GM12878 (cell line): Measurements from ENCODE around the gene KCNJ12. TPM values are rescaled to one million over a fixed set of nuclear protein-coding genes. Genes with fewer than 3 reads are reported as not detected.

Experiments
- ATAC-seq: fragments of 200-7000 bp; cut with Tn5 transposase; 3 replicates; pipeline ENCODE4 v1.9.1; 2020; ENCODE audit warnings: mild to moderate bottlenecking, moderate library complexity
- BruUV-seq: library from RNA; stranded (reverse); fragments of 400-500 nt; replicated peaks from 2 replicates; lab custom pipeline; 2021; lab: Mats Ljungman, UMichigan
- CTCF ChIA-PET: fragments of 300-600 bp; sonication (Branson Sonifier 250); formaldehyde crosslinking; extraction: SDS; loops from one replicate; lab custom pipeline; 2021; ENCODE audit warnings: inconsistent platforms; lab: Yijun Ruan, JAX
- POLR2A ChIA-PET: fragments of 350-600 bp; formaldehyde crosslinking; extraction: SDS; loops from one replicate; lab custom pipeline; 2021; ENCODE audit warnings: inconsistent platforms; lab: Charles Lee
- RAD21 ChIA-PET: fragments of 300-600 bp; sonication (Branson Sonifier 250); formaldehyde crosslinking; loops from one replicate; lab custom pipeline; 2023; ENCODE audit warnings: antibody characterized with exemption; ENCODE audit not compliant: unreplicated experiment; lab: Charles Lee
- SMC1A ChIA-PET: fragments of 300-600 bp; sonication (Branson Sonifier 250); formaldehyde crosslinking; loops from one replicate; lab custom pipeline; 2023; ENCODE audit not compliant: unreplicated experiment, uncharacterized antibody; lab: Charles Lee
- DNase-seq: peaks from one replicate; pipeline ENCODE4 v3.0.0-alpha.2; 2011; ENCODE audit warnings: low read depth, low spot score
- FAIRE-seq: peaks from 3 replicates; lab custom pipeline; 2011; peaks lifted over from hg19 to GRCh38; lab: Jason Lieb, UNC
- H2AFZ ChIP-seq: 2 replicates; pipeline ENCODE4 v1.6.0; 2011; ENCODE audit warnings: low read depth, low read length, control low read depth; ENCODE audit not compliant: control insufficient read depth
- H3K27ac ChIP-seq: 2 replicates; pipeline ENCODE4 v1.5.1; 2011; ENCODE audit warnings: control low read depth; ENCODE audit not compliant: control insufficient read depth, insufficient read depth
- H3K27me3 ChIP-seq, 2 experiments: replicated peaks in 1 of 2; 2 replicates each; pipeline versions ENCODE4 v1.6.0 to v1.6.1; 2011; ENCODE audit warnings: low read length in 1 of 2; ENCODE audit not compliant: control insufficient read depth in 2 of 2, insufficient read depth in 2 of 2
- H3K36me3 ChIP-seq, 2 experiments: 2 replicates each; pipeline ENCODE4 v1.5.1; 2011; ENCODE audit warnings: low read length in 1 of 2; ENCODE audit not compliant: control insufficient read depth in 2 of 2, insufficient read depth in 2 of 2
- H3K4me1 ChIP-seq: 2 replicates; pipeline ENCODE4 v1.6.1; 2011; ENCODE audit warnings: mild to moderate bottlenecking, low read length, moderate library complexity, mixed read lengths; ENCODE audit not compliant: control insufficient read depth, insufficient read depth
- H3K4me2 ChIP-seq: 2 replicates; pipeline ENCODE4 v1.6.0; 2011; ENCODE audit warnings: control low read depth; ENCODE audit not compliant: control insufficient read depth, insufficient read depth
- H3K4me3 ChIP-seq: fragments of 200-600 bp; sonication (generic); 2 replicates; pipeline ENCODE4 v1.5.1; 2016
- H3K79me2 ChIP-seq: 2 replicates; pipeline ENCODE4 v1.6.0; 2011; ENCODE audit warnings: low read length; ENCODE audit not compliant: control insufficient read depth, insufficient read depth
- H3K9ac ChIP-seq: 2 replicates; pipeline ENCODE4 v1.8.0; 2011; ENCODE audit warnings: low read length, control low read depth, mixed read lengths; ENCODE audit not compliant: control insufficient read depth, insufficient read depth
- H3K9me3 ChIP-seq: replicated peaks from 3 replicates; pipeline ENCODE4 v1.5.1; 2011; ENCODE audit warnings: mild to moderate bottlenecking, low read length; ENCODE audit not compliant: control insufficient read depth, insufficient read depth
- H4K20me1 ChIP-seq: 2 replicates; pipeline ENCODE4 v1.6.0; 2011; ENCODE audit not compliant: control insufficient read depth, insufficient read depth
- CBX5 ChIP-seq: sonication (generic); IDR thresholded peaks from 2 replicates; pipeline ENCODE4 v1.6.1; 2016; ENCODE audit warnings: low read depth, moderate library complexity, mild to moderate bottlenecking, inconsistent platforms
- ELK1 ChIP-seq: IDR thresholded peaks from 2 replicates; pipeline ENCODE4 v1.6.1; 2012; ENCODE audit warnings: low read depth, low read length, improper control_type of control experiment
- IKZF2 ChIP-seq, 2 experiments: fragments of 450-650 bp; IDR thresholded peaks; 2 replicates each; pipeline ENCODE4 v1.6.1; 2017; ENCODE audit warnings: mild to moderate bottlenecking in 2 of 2, moderate library complexity in 2 of 2
- IRF5 ChIP-seq: fragments of 450-650 bp; IDR thresholded peaks from 2 replicates; pipeline ENCODE4 v1.6.1; 2017; ENCODE audit warnings: borderline replicate concordance
- MTA3 ChIP-seq: IDR thresholded peaks from 2 replicates; pipeline ENCODE4 v1.6.1; 2012; ENCODE audit warnings: low read length, inconsistent platforms, borderline replicate concordance
- PAX5 ChIP-seq: IDR thresholded peaks from 2 replicates; pipeline ENCODE4 v1.6.1; 2011; ENCODE audit warnings: low read depth, low read length, borderline replicate concordance
- RAD21 ChIP-seq: IDR thresholded peaks from 2 replicates; pipeline ENCODE4 v1.6.1; 2011; ENCODE audit warnings: mild to moderate bottlenecking, low read depth, low read length, moderate library complexity; ENCODE audit not compliant: insufficient read depth
- SMAD1 ChIP-seq: fragments of 450-650 bp; IDR thresholded peaks from 2 replicates; pipeline ENCODE4 v1.6.1; 2018; ENCODE audit warnings: mild to moderate bottlenecking, low read depth; ENCODE audit not compliant: partially characterized antibody
- SMAD5 ChIP-seq: IDR thresholded peaks from 2 replicates; pipeline ENCODE4 v1.6.1; 2016; ENCODE audit warnings: antibody characterized with exemption, low read depth
- TBL1XR1 ChIP-seq: IDR thresholded peaks from 2 replicates; pipeline ENCODE4 v1.6.1; 2012; ENCODE audit warnings: low read depth, low read length, improper control_type of control experiment
- ZNF274 ChIP-seq: IDR thresholded peaks from one replicate; pipeline ENCODE4 v1.8.0; 2011; ENCODE audit not compliant: insufficient read length, insufficient read depth
- ZNF687 ChIP-seq: fragments of 450-650 bp; IDR thresholded peaks from 2 replicates; pipeline ENCODE4 v1.6.1; 2017; ENCODE audit warnings: mild to moderate bottlenecking, moderate library complexity
- WGBS: methylation state at CpG from one replicate; pipeline ENCODE4 v1.1.6; 2016; ENCODE audit warnings: low lambda C conversion rate; ENCODE audit not compliant: insufficient replicate concordance, insufficient coverage; ENCODE audit errors: missing lambda C conversion rate; 5-methylcytosine and 5-hydroxymethylcytosine counted together
- in situ Hi-C: fragments of 300-500 bp; cut with MboI; formaldehyde crosslinking; loops from 9 replicates; pipeline ENCODE4 v1.14.3; 2018; ENCODE audit warnings: mixed read lengths
- intact Hi-C: fragments of 100-400 bp; cut with micrococcal nuclease; formaldehyde crosslinking; loops from one replicate; pipeline ENCODE4 v1.14.2; 2022; ENCODE audit not compliant: unreplicated experiment
- polyA plus RNA-seq, 11 experiments: library from polyadenylated mRNA; depleted of rRNA in 4 of 11; unstranded in 6 of 11; stranded (reverse) in 5 of 11; fragments of >200 nt; fragmentation: Nextera tagmentation in 4 of 11; fragmentation: Illumina TruSeq in 1 of 11; extraction: Ambion mirVana in 4 of 11; extraction: Trizol in 1 of 11; gene quantifications; 1 replicate in 1 of 11; 2 replicates in 10 of 11; pipeline versions ENCODE4 v1.2.1 to v1.2.3, GENCODE V29; 2011 to 2016; ENCODE audit warnings: inconsistent platforms in 2 of 11, missing spikeins in 2 of 11, low read depth in 1 of 11
- total RNA-seq, 4 experiments: library from RNA; depleted of rRNA in 3 of 4; stranded (reverse); fragments of >200 nt in 3 of 4; fragmentation: Illumina TruSeq in 1 of 4; extraction: Trizol in 1 of 4; gene quantifications; 2 replicates each; pipeline versions ENCODE4 v1.2.1 to v1.2.3, GENCODE V29; 2013 to 2021

Gene KCNJ12
- total and polyA plus RNA-seq, 10 of the 15 experiments (the other 5 are each of a cell fraction or from before 2014, with no cell fraction given) = 0.04 to 0.21 (median 0.09) TPM; not detected in 3

GRCh38 chr17:21400816-21401593, 24.8 kb downstream of the KCNJ12 start:
- no peak for FAIRE-seq
- no peak overlapping the region for H2AFZ ChIP-seq
- BruUV-seq = no TSS peak
- ChIA-PET RAD21 (no interaction called here), POLR2A (no interaction called here)
- TF ChIP-seq IKZF2 (IDR thresholded peaks at IDR 0.05) = no peak
- TF ChIP-seq MTA3 = no peak
- no peak for TF ChIP-seq CBX5
- no peak for TF ChIP-seq ELK1
- no peak for TF ChIP-seq ZNF274
- TF ChIP-seq PAX5 = no peak
- no peak for TF ChIP-seq RAD21
- TF ChIP-seq ZNF687 = no peak
- TF ChIP-seq IRF5 = no peak
- TF ChIP-seq TBL1XR1 = no peak
- no peak for TF ChIP-seq SMAD1
- TF ChIP-seq SMAD5 = no peak
- TF ChIP-seq, all 136 proteins: peak for 0
- H3K27ac ChIP-seq = no peak overlapping the region
- H3K4me2 ChIP-seq = no peak overlapping the region
- H3K27me3 ChIP-seq = no peaks in the 10 kb centered on the region; a peak in 1 of 4 replicates
- no peak overlapping the region for H3K9ac ChIP-seq
- ATAC-seq (no peak), DNase-seq (no peak)
- no peaks in the 10 kb centered on the region for H3K4me1 ChIP-seq
- in situ Hi-C loops = no loop called here
- SMC1A ChIA-PET = interaction anchor here (0.6 kb wide), 1 partner anchor 126 kb away, joined by 3 read pairs; no protein-coding TSS in a partner anchor
- intact Hi-C loops = no loop called here
- 35% methylated on average over 15 of the region's 15 CpGs for WGBS
- H3K36me3 ChIP-seq = no peaks in the 10 kb centered on the region
- no peaks in the 10 kb centered on the region for H3K9me3 ChIP-seq
- CTCF ChIA-PET = no interaction called here
- H3K79me2 ChIP-seq = no peaks in the 10 kb centered on the region
- H3K4me3 ChIP-seq = no peak overlapping the region
- H4K20me1 ChIP-seq = no peaks in the 10 kb centered on the region
